WTC11 (cell line): Measurements from ENCODE around the gene UTS2B. TPM values are rescaled to one million over a fixed set of nuclear protein-coding genes. Genes with fewer than 3 reads are reported as not detected.

Source experiments
- ATAC-seq: fragments of 200-7000 bp; cut with Tn5 transposase; 2 replicates; pipeline ENCODE4 v1.10.0; 2021; ENCODE audit warnings: mild to moderate bottlenecking, moderate library complexity
- CTCF ChIA-PET: fragments of 300-600 bp; sonication (Branson Sonifier 250); formaldehyde crosslinking; loops from one replicate; lab custom pipeline; 2021; ENCODE audit warnings: antibody characterized with exemption; lab: Charles Lee
- POLR2A ChIA-PET: fragments of 350-600 bp; sonication (Branson Sonifier 250); formaldehyde crosslinking; loops from one replicate; lab custom pipeline; 2021; ENCODE audit warnings: antibody characterized with exemption; lab: Charles Lee
- DNase-seq: peaks from one replicate; pipeline ENCODE4 v3.0.0; 2021; ENCODE audit warnings: low spot score
- H3K27ac Mint-ChIP-seq: 2 replicates; pipeline ENCODE4 v1.8.0; 2021; ENCODE audit warnings: mixed read lengths
- H3K27me3 Mint-ChIP-seq: 2 replicates; pipeline ENCODE4 v1.8.0; 2021; ENCODE audit warnings: low read depth, mild to moderate bottlenecking, moderate library complexity, mixed read lengths
- H3K36me3 Mint-ChIP-seq: 2 replicates; pipeline ENCODE4 v1.8.0; 2021; ENCODE audit warnings: mixed read lengths
- H3K4me1 Mint-ChIP-seq: 2 replicates; pipeline ENCODE4 v1.8.0; 2022; ENCODE audit warnings: mixed read lengths
- H3K4me3 Mint-ChIP-seq: 2 replicates; pipeline ENCODE4 v1.8.0; 2021; ENCODE audit warnings: mild to moderate bottlenecking, moderate library complexity, mixed read lengths
- H3K9me3 Mint-ChIP-seq: 2 replicates; pipeline ENCODE4 v1.8.0; 2021; ENCODE audit warnings: mixed read lengths
- CREB1 ChIP-seq: sonication (generic); formaldehyde crosslinking; IDR thresholded peaks from 2 replicates; pipeline ENCODE4 v1.8.0; 2023; ENCODE audit warnings: mild to moderate bottlenecking, missing genetic modification reagents
- ELF4 ChIP-seq: sonication (generic); formaldehyde crosslinking; IDR thresholded peaks from 2 replicates; pipeline ENCODE4 v1.8.1; 2022; ENCODE audit warnings: low read depth, mild to moderate bottlenecking, moderate library complexity, missing genetic modification reagents
- EMX1 ChIP-seq: fragments of 250-450 bp; sonication (Bioruptor Pico); IDR thresholded peaks from 2 replicates; pipeline ENCODE4 v1.8.0; 2021; ENCODE audit warnings: mild to moderate bottlenecking
- ESRRA ChIP-seq: sonication (generic); formaldehyde crosslinking; IDR thresholded peaks from 2 replicates; pipeline ENCODE4 v1.8.1; 2022; ENCODE audit warnings: mild to moderate bottlenecking, missing genetic modification reagents, borderline replicate concordance
- FOXP1 ChIP-seq: sonication (generic); formaldehyde crosslinking; IDR thresholded peaks from 2 replicates; pipeline ENCODE4 v1.8.0; 2022; ENCODE audit warnings: missing genetic modification reagents, mild to moderate bottlenecking, moderate library complexity, borderline replicate concordance
- GRHL2 ChIP-seq: fragments of 250-450 bp; sonication (Bioruptor Pico); IDR thresholded peaks from 2 replicates; pipeline ENCODE4 v1.8.0; 2022; ENCODE audit warnings: mild to moderate bottlenecking, moderate library complexity; ENCODE audit not compliant: insufficient replicate concordance, severe bottlenecking
- GTF2I ChIP-seq: fragments of 250-450 bp; sonication (Bioruptor Pico); conservative IDR thresholded peaks from 2 replicates; pipeline ENCODE4 v1.4.0; 2021; ENCODE audit warnings: mild to moderate bottlenecking
- JAZF1 ChIP-seq: fragments of 250-450 bp; sonication (Bioruptor Pico); IDR thresholded peaks from 2 replicates; pipeline ENCODE4 v1.9.0; 2021; ENCODE audit warnings: moderate library complexity, mild to moderate bottlenecking, inconsistent platforms
- NFYB ChIP-seq: sonication (generic); formaldehyde crosslinking; conservative IDR thresholded peaks from 2 replicates; pipeline ENCODE4 v1.8.0; 2022; ENCODE audit warnings: low read depth, missing genetic modification reagents
- SMAD3 ChIP-seq: sonication (generic); formaldehyde crosslinking; IDR thresholded peaks from 2 replicates; pipeline ENCODE4 v1.8.0; 2022; ENCODE audit warnings: missing genetic modification reagents, mild to moderate bottlenecking, borderline replicate concordance
- SMAD4 ChIP-seq: sonication (generic); formaldehyde crosslinking; IDR thresholded peaks from 2 replicates; pipeline ENCODE4 v1.8.0; 2022; ENCODE audit warnings: mild to moderate bottlenecking, missing genetic modification reagents
- ZNF232 ChIP-seq: sonication (generic); formaldehyde crosslinking; IDR thresholded peaks from 2 replicates; pipeline ENCODE4 v1.8.0; 2022; ENCODE audit warnings: mild to moderate bottlenecking, missing genetic modification reagents
- ZNF396 ChIP-seq: fragments of 250-450 bp; sonication (Bioruptor Pico); IDR thresholded peaks from 2 replicates; pipeline ENCODE4 v1.8.0; 2021; ENCODE audit warnings: mild to moderate bottlenecking, moderate library complexity, borderline replicate concordance
- total RNA-seq: library from RNA; stranded (reverse); gene quantifications from 3 replicates; pipeline ENCODE4 v1.2.3, GENCODE V29; 2021
- TF ChIP-seq, protein P1 (sequence below): fragments of 200-600 bp; IDR thresholded peaks from 2 replicates; pipeline ENCODE4 v1.8.0; 2022; ENCODE audit warnings: antibody characterized with exemption
- TF ChIP-seq, protein P2 (sequence below): sonication (generic); formaldehyde crosslinking; IDR thresholded peaks from 2 replicates; pipeline ENCODE4 v1.8.0; 2022; ENCODE audit warnings: mild to moderate bottlenecking, missing genetic modification reagents
- TF ChIP-seq, protein P3 (sequence below): sonication (generic); formaldehyde crosslinking; conservative IDR thresholded peaks from 2 replicates; pipeline ENCODE4 v1.8.1; 2023; ENCODE audit warnings: mild to moderate bottlenecking, low read depth, missing genetic modification reagents, moderate library complexity
- TF ChIP-seq, protein P4 (sequence below): fragments of 250-450 bp; sonication (Bioruptor Pico); IDR thresholded peaks from 2 replicates; pipeline ENCODE4 v1.9.0; 2021; ENCODE audit warnings: mild to moderate bottlenecking
- TF ChIP-seq, protein P5 (sequence below): sonication (generic); formaldehyde crosslinking; IDR thresholded peaks from 2 replicates; pipeline ENCODE4 v1.8.1; 2023; ENCODE audit warnings: mild to moderate bottlenecking, missing genetic modification reagents, moderate library complexity
- TF ChIP-seq, protein P6 (sequence below): sonication (generic); formaldehyde crosslinking; IDR thresholded peaks from 2 replicates; pipeline ENCODE4 v1.8.0; 2023; ENCODE audit warnings: missing genetic modification reagents

The UTS2B gene
- total RNA-seq, 1 experiment from 2014 or later = not detected

DNA sequence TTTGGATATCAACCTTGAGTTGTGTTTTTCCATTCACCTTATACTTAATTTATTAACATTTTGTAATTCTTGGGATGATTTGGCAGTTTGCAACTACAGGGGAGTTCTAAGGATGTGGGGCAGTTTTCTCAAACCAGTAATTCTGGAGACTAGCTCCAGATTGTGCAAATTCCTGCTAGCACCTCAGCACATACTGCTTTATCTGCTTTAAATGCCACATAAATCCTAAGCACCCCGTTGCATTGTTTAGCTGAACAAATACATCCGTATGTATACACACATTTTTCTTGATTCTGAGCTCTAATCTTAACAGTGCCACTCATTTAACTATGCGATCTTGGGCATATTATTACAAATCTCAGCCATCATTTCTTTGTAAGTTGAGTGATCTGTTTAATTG lies 16.9 kb upstream of the UTS2B start:
- H3K27me3 Mint-ChIP-seq = no peaks in the 10 kb centered on the region
- no peak overlapping the region for H3K4me3 Mint-ChIP-seq
- no peaks in the 10 kb centered on the region for H3K9me3 Mint-ChIP-seq
- TF ChIP-seq, protein P1, sequence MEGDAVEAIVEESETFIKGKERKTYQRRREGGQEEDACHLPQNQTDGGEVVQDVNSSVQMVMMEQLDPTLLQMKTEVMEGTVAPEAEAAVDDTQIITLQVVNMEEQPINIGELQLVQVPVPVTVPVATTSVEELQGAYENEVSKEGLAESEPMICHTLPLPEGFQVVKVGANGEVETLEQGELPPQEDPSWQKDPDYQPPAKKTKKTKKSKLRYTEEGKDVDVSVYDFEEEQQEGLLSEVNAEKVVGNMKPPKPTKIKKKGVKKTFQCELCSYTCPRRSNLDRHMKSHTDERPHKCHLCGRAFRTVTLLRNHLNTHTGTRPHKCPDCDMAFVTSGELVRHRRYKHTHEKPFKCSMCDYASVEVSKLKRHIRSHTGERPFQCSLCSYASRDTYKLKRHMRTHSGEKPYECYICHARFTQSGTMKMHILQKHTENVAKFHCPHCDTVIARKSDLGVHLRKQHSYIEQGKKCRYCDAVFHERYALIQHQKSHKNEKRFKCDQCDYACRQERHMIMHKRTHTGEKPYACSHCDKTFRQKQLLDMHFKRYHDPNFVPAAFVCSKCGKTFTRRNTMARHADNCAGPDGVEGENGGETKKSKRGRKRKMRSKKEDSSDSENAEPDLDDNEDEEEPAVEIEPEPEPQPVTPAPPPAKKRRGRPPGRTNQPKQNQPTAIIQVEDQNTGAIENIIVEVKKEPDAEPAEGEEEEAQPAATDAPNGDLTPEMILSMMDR = no peak
- no peak for TF ChIP-seq ZNF396 (CRISPR knock-in tag)
- H3K4me1 Mint-ChIP-seq = peaks cover 48% of the 10 kb centered on the region
- H3K36me3 Mint-ChIP-seq = no peaks in the 10 kb centered on the region
- POLR2A ChIA-PET = no interaction called here
- no peak for ATAC-seq
- no peak overlapping the region for H3K27ac Mint-ChIP-seq
- no peak for DNase-seq
- CTCF ChIA-PET = no interaction called here

DNA sequence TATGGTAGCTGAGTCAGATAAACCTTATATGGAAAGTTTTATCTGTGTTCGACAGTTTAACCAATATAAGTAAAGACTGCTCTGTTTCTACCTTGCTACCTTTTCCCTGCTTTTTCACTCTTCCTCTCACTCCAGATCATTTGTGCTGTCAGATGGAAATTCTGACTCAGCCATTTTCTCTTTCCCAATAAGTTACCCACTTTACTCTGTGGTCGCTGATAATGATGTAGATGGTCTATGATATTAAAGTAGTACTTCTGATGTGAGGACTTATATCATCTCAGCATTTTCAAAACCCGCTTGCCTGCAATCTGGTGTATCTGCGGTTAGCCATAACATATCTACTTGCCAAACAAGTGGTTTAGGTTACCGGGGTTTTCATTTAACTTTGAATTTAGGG lies 15.0 kb upstream of the UTS2B start:
- Mint-ChIP-seq H3K27me3 (no peaks in the 10 kb centered on the region), H3K27ac (no peak overlapping the region)
- CTCF ChIA-PET = no interaction called here
- TF ChIP-seq, protein P2, sequence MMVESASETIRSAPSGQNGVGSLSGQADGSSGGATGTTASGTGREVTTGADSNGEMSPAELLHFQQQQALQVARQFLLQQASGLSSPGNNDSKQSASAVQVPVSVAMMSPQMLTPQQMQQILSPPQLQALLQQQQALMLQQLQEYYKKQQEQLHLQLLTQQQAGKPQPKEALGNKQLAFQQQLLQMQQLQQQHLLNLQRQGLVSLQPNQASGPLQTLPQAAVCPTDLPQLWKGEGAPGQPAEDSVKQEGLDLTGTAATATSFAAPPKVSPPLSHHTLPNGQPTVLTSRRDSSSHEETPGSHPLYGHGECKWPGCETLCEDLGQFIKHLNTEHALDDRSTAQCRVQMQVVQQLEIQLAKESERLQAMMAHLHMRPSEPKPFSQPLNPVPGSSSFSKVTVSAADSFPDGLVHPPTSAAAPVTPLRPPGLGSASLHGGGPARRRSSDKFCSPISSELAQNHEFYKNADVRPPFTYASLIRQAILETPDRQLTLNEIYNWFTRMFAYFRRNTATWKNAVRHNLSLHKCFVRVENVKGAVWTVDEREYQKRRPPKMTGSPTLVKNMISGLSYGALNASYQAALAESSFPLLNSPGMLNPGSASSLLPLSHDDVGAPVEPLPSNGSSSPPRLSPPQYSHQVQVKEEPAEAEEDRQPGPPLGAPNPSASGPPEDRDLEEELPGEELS = no peak
- no peak for TF ChIP-seq NFYB (CRISPR knock-in tag)
- TF ChIP-seq, protein P3, sequence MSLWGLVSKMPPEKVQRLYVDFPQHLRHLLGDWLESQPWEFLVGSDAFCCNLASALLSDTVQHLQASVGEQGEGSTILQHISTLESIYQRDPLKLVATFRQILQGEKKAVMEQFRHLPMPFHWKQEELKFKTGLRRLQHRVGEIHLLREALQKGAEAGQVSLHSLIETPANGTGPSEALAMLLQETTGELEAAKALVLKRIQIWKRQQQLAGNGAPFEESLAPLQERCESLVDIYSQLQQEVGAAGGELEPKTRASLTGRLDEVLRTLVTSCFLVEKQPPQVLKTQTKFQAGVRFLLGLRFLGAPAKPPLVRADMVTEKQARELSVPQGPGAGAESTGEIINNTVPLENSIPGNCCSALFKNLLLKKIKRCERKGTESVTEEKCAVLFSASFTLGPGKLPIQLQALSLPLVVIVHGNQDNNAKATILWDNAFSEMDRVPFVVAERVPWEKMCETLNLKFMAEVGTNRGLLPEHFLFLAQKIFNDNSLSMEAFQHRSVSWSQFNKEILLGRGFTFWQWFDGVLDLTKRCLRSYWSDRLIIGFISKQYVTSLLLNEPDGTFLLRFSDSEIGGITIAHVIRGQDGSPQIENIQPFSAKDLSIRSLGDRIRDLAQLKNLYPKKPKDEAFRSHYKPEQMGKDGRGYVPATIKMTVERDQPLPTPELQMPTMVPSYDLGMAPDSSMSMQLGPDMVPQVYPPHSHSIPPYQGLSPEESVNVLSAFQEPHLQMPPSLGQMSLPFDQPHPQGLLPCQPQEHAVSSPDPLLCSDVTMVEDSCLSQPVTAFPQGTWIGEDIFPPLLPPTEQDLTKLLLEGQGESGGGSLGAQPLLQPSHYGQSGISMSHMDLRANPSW (CRISPR knock-in tag) = no peak
- no peak for TF ChIP-seq ESRRA (CRISPR knock-in tag)
- TF ChIP-seq GTF2I = no peak
- TF ChIP-seq, protein P4, sequence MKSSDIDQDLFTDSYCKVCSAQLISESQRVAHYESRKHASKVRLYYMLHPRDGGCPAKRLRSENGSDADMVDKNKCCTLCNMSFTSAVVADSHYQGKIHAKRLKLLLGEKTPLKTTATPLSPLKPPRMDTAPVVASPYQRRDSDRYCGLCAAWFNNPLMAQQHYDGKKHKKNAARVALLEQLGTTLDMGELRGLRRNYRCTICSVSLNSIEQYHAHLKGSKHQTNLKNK (CRISPR knock-in tag) = no peak
- TF ChIP-seq EMX1 (CRISPR knock-in tag) = no peak
- TF ChIP-seq FOXP1 (CRISPR knock-in tag) = no peak
- TF ChIP-seq, protein P5, sequence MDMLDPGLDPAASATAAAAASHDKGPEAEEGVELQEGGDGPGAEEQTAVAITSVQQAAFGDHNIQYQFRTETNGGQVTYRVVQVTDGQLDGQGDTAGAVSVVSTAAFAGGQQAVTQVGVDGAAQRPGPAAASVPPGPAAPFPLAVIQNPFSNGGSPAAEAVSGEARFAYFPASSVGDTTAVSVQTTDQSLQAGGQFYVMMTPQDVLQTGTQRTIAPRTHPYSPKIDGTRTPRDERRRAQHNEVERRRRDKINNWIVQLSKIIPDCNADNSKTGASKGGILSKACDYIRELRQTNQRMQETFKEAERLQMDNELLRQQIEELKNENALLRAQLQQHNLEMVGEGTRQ (CRISPR knock-in tag) = no peak
- TF ChIP-seq GRHL2 (CRISPR knock-in tag) = no peak
- TF ChIP-seq ELF4 (CRISPR knock-in tag) = no peak
- no peak for TF ChIP-seq SMAD4 (CRISPR knock-in tag)
- TF ChIP-seq, protein P6, sequence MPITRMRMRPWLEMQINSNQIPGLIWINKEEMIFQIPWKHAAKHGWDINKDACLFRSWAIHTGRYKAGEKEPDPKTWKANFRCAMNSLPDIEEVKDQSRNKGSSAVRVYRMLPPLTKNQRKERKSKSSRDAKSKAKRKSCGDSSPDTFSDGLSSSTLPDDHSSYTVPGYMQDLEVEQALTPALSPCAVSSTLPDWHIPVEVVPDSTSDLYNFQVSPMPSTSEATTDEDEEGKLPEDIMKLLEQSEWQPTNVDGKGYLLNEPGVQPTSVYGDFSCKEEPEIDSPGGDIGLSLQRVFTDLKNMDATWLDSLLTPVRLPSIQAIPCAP (CRISPR knock-in tag) = no peak
- TF ChIP-seq SMAD3 (CRISPR knock-in tag) = no peak
- no peak for TF ChIP-seq CREB1 (CRISPR knock-in tag)
- no peak for TF ChIP-seq JAZF1 (CRISPR knock-in tag)
- no peak for TF ChIP-seq ZNF232 (CRISPR knock-in tag)
- TF ChIP-seq, all 79 proteins: peak for 0
- ATAC-seq (no peak), DNase-seq (no peak)
- Mint-ChIP-seq H3K4me1 (peaks cover 55% of the 10 kb centered on the region), H3K9me3 (no peaks in the 10 kb centered on the region), H3K36me3 (no peaks in the 10 kb centered on the region), H3K4me3 (no peak overlapping the region)
- POLR2A ChIA-PET = no interaction called here
